Measurements from ENCODE around the gene ZNF296. TPM values are rescaled to one million over a fixed set of nuclear protein-coding genes. Genes with fewer than 3 reads are reported as not detected.

The ZNF296 gene
- total and polyA plus RNA-seq, 2 of the 13 experiments (the other 11 are each of a cell fraction or from before 2014, with no cell fraction given): 0.26 to 0.62 TPM

DNA sequence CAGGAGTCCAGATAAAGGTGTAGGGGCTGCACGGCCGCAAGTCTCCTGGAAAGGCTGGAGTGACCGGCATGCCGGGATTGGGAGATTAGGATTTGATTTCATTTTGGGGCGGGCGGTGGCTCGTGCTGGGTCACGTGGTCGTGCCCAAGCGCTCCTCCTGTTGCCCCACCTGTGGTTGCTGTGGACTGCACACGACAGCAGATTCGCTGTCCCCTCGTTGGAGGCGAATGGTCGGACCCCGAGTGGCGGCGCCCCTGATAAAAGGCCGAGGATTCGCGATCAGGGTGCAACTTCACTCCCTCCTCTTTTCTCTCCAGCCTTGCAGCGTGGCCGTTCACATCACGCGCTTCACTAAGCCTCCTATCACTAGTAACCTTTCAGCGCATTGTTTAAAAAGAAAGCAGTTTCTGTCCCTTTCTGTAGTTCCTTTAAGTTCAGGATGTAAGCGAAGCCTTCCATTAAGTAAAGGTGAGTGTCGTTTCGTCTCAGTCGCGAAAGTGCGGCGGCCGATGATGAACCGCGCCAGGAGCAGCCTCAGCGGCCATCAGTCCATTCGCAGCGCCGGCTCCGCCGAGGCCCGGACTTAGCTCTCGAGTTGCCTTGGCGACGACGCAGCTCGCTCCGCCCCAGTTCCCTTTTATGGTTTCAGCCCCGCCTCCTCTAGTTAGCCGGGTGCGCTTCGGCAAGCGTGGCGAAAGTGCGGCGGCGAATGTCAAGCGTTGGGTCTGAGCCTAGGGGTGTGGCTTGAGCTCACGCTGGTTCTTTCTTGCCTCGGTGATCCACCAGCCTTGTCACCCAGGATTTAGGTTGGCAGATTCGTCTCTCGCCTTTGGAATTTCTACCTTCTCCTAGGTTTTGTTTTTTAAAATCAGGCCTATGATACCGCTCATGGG, 15.0 kb upstream of the ZNF296 start:
- no peak for DNase-seq (ENCODE audit: low spot score)
- Histone ChIP-seq H3K4me2 (ENCODE audit: low read depth, low read length) (no peak overlapping the region), H3K36me3 (replicated peaks in 1 of 2; ENCODE audit: control insufficient read depth in 1 of 2, insufficient read depth in 2 of 2, low read length in 2 of 2) (peaks cover 4 to 26% of the 10 kb centered on the region in 2 experiments; a peak in 4 of 5 replicates), H2AFZ (ENCODE audit: low read length) (no peak overlapping the region), H4K20me1 (ENCODE audit: insufficient read depth, low read length) (no peaks in the 10 kb centered on the region; the same call in 1 of the 2 replicates), H3K4me1 (ENCODE audit: insufficient read depth, low read length) (peaks cover 31% of the 10 kb centered on the region), H3K4me3 (replicated peaks in 1 of 3; ENCODE audit: insufficient read depth in 1 of 3, low read depth in 2 of 3, low read length in 3 of 3) (no peak overlapping the region), H3K79me2 (ENCODE audit: insufficient read depth, low read length) (peaks cover 36% of the 10 kb centered on the region), H3K9ac (ENCODE audit: insufficient read depth, low read depth, low read length) (no peak overlapping the region), H3K27ac (ENCODE audit: extremely low read length, insufficient read depth, low read length) (no peak overlapping the region), H3K27me3 (ENCODE audit: control insufficient read depth in 1 of 2, insufficient read depth in 2 of 2, low read length in 2 of 2) (no peaks in the 10 kb centered on the region; a peak in 1 of 5 replicates), H3K9me3 (ENCODE audit: low read length) (no peaks in the 10 kb centered on the region)
- intact Hi-C loops (cut with micrococcal nuclease; ENCODE audit: unreplicated experiment) (no loop called here), in situ Hi-C loops (cut with HindIII; ENCODE audit: extremely low pct_ligation_motif_present, low pct_unique_long_range_greater_than_20kb) (no loop called here)
- no peak for ATAC-seq
- TF ChIP-seq SRSF1 (optimal IDR thresholded peaks at IDR 0.05; ENCODE audit: low read depth, low read length) (no peak), EED (CRISPR knock-in tag; IDR thresholded peaks at IDR 0.05) (no peak), AGO2 (optimal IDR thresholded peaks at IDR 0.05; ENCODE audit: low read depth, low read length) (peak; percentile 82), NAIF1 (CRISPR knock-in tag; IDR thresholded peaks at IDR 0.05; ENCODE audit: borderline replicate concordance) (no peak), ELF4 (CRISPR knock-in tag; IDR thresholded peaks at IDR 0.05; ENCODE audit: borderline replicate concordance) (no peak), ZBTB38 (CRISPR knock-in tag; IDR thresholded peaks at IDR 0.05) (peak; percentile 21; the same call in 1 of the 2 replicates), ZFP90 (CRISPR knock-in tag; IDR thresholded peaks at IDR 0.05; ENCODE audit: borderline replicate concordance) (no peak), RBFOX2 (IDR thresholded peaks at IDR 0.05; ENCODE audit: low read depth, low read length) (peak; percentile 60), RFX3 (CRISPR knock-in tag; IDR thresholded peaks at IDR 0.05) (no peak), ATAD3A (CRISPR knock-in tag; IDR thresholded peaks at IDR 0.05) (no peak)
- TF ChIP-seq, protein P1, sequence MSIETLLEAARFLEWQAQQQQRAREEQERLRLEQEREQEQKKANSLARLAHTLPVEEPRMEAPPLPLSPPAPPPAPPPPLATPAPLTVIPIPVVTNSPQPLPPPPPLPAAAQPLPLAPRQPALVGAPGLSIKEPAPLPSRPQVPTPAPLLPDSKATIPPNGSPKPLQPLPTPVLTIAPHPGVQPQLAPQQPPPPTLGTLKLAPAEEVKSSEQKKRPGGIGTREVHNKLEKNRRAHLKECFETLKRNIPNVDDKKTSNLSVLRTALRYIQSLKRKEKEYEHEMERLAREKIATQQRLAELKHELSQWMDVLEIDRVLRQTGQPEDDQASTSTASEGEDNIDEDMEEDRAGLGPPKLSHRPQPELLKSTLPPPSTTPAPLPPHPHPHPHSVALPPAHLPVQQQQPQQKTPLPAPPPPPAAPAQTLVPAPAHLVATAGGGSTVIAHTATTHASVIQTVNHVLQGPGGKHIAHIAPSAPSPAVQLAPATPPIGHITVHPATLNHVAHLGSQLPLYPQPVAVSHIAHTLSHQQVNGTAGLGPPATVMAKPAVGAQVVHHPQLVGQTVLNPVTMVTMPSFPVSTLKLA (IDR thresholded peaks at IDR 0.05): no peak
- TF ChIP-seq, protein P2, sequence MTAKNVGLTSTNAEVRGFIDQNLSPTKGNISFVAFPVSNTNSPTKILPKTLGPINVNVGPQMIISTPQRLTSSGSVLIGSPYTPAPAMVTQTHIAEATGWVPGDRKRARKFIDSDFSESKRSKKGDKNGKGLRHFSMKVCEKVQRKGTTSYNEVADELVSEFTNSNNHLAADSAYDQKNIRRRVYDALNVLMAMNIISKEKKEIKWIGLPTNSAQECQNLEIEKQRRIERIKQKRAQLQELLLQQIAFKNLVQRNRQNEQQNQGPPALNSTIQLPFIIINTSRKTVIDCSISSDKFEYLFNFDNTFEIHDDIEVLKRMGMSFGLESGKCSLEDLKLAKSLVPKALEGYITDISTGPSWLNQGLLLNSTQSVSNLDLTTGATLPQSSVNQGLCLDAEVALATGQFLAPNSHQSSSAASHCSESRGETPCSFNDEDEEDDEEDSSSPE (CRISPR knock-in tag; IDR thresholded peaks at IDR 0.05): no peak
- TF ChIP-seq, protein P3, sequence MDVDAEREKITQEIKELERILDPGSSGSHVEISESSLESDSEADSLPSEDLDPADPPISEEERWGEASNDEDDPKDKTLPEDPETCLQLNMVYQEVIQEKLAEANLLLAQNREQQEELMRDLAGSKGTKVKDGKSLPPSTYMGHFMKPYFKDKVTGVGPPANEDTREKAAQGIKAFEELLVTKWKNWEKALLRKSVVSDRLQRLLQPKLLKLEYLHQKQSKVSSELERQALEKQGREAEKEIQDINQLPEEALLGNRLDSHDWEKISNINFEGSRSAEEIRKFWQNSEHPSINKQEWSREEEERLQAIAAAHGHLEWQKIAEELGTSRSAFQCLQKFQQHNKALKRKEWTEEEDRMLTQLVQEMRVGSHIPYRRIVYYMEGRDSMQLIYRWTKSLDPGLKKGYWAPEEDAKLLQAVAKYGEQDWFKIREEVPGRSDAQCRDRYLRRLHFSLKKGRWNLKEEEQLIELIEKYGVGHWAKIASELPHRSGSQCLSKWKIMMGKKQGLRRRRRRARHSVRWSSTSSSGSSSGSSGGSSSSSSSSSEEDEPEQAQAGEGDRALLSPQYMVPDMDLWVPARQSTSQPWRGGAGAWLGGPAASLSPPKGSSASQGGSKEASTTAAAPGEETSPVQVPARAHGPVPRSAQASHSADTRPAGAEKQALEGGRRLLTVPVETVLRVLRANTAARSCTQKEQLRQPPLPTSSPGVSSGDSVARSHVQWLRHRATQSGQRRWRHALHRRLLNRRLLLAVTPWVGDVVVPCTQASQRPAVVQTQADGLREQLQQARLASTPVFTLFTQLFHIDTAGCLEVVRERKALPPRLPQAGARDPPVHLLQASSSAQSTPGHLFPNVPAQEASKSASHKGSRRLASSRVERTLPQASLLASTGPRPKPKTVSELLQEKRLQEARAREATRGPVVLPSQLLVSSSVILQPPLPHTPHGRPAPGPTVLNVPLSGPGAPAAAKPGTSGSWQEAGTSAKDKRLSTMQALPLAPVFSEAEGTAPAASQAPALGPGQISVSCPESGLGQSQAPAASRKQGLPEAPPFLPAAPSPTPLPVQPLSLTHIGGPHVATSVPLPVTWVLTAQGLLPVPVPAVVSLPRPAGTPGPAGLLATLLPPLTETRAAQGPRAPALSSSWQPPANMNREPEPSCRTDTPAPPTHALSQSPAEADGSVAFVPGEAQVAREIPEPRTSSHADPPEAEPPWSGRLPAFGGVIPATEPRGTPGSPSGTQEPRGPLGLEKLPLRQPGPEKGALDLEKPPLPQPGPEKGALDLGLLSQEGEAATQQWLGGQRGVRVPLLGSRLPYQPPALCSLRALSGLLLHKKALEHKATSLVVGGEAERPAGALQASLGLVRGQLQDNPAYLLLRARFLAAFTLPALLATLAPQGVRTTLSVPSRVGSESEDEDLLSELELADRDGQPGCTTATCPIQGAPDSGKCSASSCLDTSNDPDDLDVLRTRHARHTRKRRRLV (CRISPR knock-in tag; IDR thresholded peaks at IDR 0.05): no peak
- FAIRE-seq: no peak
- 97% methylated on average over 64 of the region's 64 CpGs for WGBS (ENCODE audit: low lambda C conversion rate)
- POLR2A ChIA-PET: interaction anchor here (2.0 kb wide), 1 partner anchor 12 kb away, joined by 5 read pairs; no protein-coding TSS in a partner anchor
- BruUV-seq (replicated peaks): no TSS peak
- CTCF ChIA-PET (ENCODE audit: low intra/inter-chr PET ratio, low total read pairs): no interaction called here
